NCI-H2107 treated with DMSO at 0.1 percent for 48 hours (cell line): ENCODE measurements around the gene EPB41L4B.

Source experiments
- DNase-seq: peaks from one replicate; lab custom pipeline; 2025; ENCODE audit not compliant: unreplicated experiment; lab: John Stamatoyannopoulos, UW

The EPB41L4B gene

GRCh38 chr9:109270971-109271925, 49.6 kb downstream of the EPB41L4B start:
- DNase-seq = no peak

- no peak for DNase-seq
These were observed 50.4 kb downstream of the EPB41L4B start for GRCh38 chr9:109270441-109270840.

- DNase-seq = no peak
These were observed 51.0 kb downstream of the EPB41L4B start for GRCh38 chr9:109269839-109270238.

- DNase-seq = no peak
These were observed 51.8 kb downstream of the EPB41L4B start for GRCh38 chr9:109269081-109269480.

GRCh38 chr9:109267555-109267954, 53.3 kb downstream of the EPB41L4B start:
- DNase-seq = no peak

- DNase-seq = peak; percentile 56
These were observed 55.8 kb downstream of the EPB41L4B start for GRCh38 chr9:109264877-109265587.

- DNase-seq = no peak
These were observed 57.5 kb downstream of the EPB41L4B start for GRCh38 chr9:109263358-109263757.

GRCh38 chr9:109258481-109259302, 62.2 kb downstream of the EPB41L4B start:
- DNase-seq = peak; percentile 42

- DNase-seq = no peak
These were observed 64.5 kb downstream of the EPB41L4B start for GRCh38 chr9:109256336-109256735.

- DNase-seq = no peak
These were observed 65.5 kb downstream of the EPB41L4B start for GRCh38 chr9:109255394-109255793.

- DNase-seq = no peak
These were observed 66.5 kb downstream of the EPB41L4B start for GRCh38 chr9:109254317-109254716.

GRCh38 chr9:109253637-109254284, 67.1 kb downstream of the EPB41L4B start:
- peak; percentile 21 for DNase-seq

GRCh38 chr9:109253241-109253636, 67.6 kb downstream of the EPB41L4B start:
- DNase-seq = no peak

GRCh38 chr9:109252291-109252690, 68.6 kb downstream of the EPB41L4B start:
- DNase-seq = no peak

GRCh38 chr9:109251776-109252106, 69.1 kb downstream of the EPB41L4B start:
- DNase-seq = no peak

- DNase-seq = peak; percentile 55
These were observed 69.6 kb downstream of the EPB41L4B start for GRCh38 chr9:109251080-109251775.

- no peak for DNase-seq
These were observed 70.1 kb downstream of the EPB41L4B start for GRCh38 chr9:109250771-109251079.

GRCh38 chr9:109250311-109250741, 70.5 kb downstream of the EPB41L4B start:
- DNase-seq = no peak

- DNase-seq = no peak
These were observed 71.2 kb downstream of the EPB41L4B start for GRCh38 chr9:109249615-109250014.

- no peak for DNase-seq
These were observed 72.7 kb downstream of the EPB41L4B start for GRCh38 chr9:109248133-109248581.
